Measurements from ENCODE around the gene PLA2G4B. TPM values are rescaled to one million over a fixed set of nuclear protein-coding genes. Genes with fewer than 3 reads are reported as not detected.

The PLA2G4B gene
- total and polyA plus RNA-seq, 9 of the 15 experiments (the other 6 are each of a cell fraction or from before 2014, with no cell fraction given), result 0.07 to 6.1 (median 2.8) TPM

DNA sequence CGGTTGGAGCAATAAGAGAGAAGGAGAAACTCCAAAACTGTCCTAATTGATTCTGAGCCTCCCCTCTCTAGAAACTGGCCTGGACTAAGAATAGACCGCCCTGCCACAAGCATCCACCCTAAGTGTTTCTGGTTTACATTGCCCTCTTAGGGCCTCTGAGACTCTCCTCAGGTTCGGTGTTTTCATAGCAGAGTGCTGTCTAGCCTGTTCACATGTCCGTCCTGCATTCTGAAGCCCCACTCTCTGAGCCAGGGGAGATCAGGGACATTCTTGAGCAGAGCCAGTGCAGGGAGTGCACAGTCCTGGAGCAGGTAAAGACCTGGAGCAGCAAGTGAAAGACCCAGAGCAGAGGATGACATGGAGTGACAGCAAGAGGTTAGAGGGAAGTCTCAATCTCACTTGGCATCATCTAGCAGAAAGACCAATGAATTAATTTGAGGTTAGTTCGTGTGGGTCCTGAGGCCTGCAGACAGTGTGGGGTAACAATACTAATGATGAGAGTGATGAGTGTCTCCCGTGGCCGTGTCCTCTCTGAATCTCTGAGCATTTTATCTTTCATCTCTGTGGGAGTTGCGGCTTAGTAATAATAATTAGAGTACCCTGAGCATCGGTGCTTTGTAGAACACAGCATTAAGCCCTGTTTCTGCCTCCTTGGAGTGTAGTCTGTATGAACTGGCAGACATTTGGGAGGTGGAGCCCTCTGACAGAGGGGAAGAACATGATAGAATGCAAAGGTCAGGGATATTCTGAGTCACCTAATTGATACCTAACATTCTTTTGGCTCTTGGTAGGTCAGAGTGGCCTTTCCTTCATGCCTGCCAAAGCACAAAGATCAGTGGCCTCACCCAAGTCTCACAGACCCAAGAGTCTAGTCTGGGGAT, 39.8 kb upstream of the PLA2G4B start:
- ATAC-seq (peak; percentile 47; the same call in 2 of the 3 replicates), FAIRE-seq (no peak), DNase-seq (ENCODE audit: extremely low read depth in 1 of 4, low spot score in 3 of 4) (no peak)
- WGBS (ENCODE audit: insufficient coverage, low coverage, missing lambda C conversion rate), result 53% methylated on average over 9 of the region's 9 CpGs
- CTCF ChIA-PET (ENCODE audit: low intra/inter-chr PET ratio), result no interaction called here
- Histone ChIP-seq H3K9me1 (ENCODE audit: control insufficient read depth, insufficient read depth, low read length) (no peaks in the 10 kb centered on the region), H3K27me3 (ENCODE audit: control insufficient read depth in 2 of 2, insufficient read depth in 2 of 2, low read length in 2 of 2) (no peaks in the 10 kb centered on the region), H3K9ac (ENCODE audit: insufficient read depth in 1 of 2, low read depth in 2 of 2, low read length in 2 of 2) (no peak overlapping the region), H4K20me1 (replicated peaks; ENCODE audit: control insufficient read depth, insufficient read depth, low read length) (no peaks in the 10 kb centered on the region; the same call in 1 of the 2 replicates), H3K4me3 (no peak overlapping the region), H3K36me3 (ENCODE audit: control insufficient read depth, insufficient read depth, low read length) (no peaks in the 10 kb centered on the region), H3K27ac (ENCODE audit: extremely low read depth, low read depth, low read length) (no peak overlapping the region), H3K79me2 (ENCODE audit: control insufficient read depth, insufficient read depth, low read length) (no peaks in the 10 kb centered on the region), H3K4me1 (replicated peaks in 1 of 2; ENCODE audit: control insufficient read depth in 2 of 2, insufficient read depth in 2 of 2, low read length in 2 of 2) (peaks cover 0 to under 1% of the 10 kb centered on the region in 2 experiments; a peak in 1 of 5 replicates), H3K4me2 (ENCODE audit: insufficient read depth, low read length) (no peak overlapping the region), H2AFZ (ENCODE audit: low read depth, low read length) (no peak overlapping the region), H3K9me3 (replicated peaks; ENCODE audit: control insufficient read depth, insufficient read depth, low read depth, low read length) (no peaks in the 10 kb centered on the region)
- intact Hi-C loops (cut with micrococcal nuclease) (no loop called here), in situ Hi-C loops (cut with MboI) (no loop called here)
- TF ChIP-seq EP300 (IDR thresholded peaks at IDR 0.05; ENCODE audit: low read length) (no peak), ZNF695 (CRISPR knock-in tag; IDR thresholded peaks at IDR 0.05) (no peak), ZC3H8 (IDR thresholded peaks at IDR 0.05) (no peak)
- no TSS peak for BruUV-seq (replicated peaks)
- POLR2A ChIA-PET, result no interaction called here

DNA sequence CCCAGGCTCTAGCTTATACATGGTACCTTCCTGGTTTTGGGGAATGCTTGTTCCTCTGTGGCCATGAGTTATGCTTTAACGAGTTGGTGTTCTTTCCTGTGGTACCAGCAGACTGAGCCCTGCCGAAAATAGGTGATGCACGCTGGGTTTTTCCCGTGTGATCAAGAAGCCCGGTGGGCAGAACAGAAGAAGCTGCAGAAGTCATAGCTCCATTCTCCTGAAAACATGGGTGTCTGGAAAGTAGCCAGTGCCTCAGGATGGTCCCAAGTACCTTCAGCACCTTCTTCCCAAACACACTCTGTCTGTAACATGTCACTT, 39.2 kb upstream of the PLA2G4B start:
- Histone ChIP-seq H3K4me3 (no peak overlapping the region), H3K9me1 (ENCODE audit: control insufficient read depth, insufficient read depth, low read length) (no peaks in the 10 kb centered on the region), H3K27me3 (ENCODE audit: control insufficient read depth in 2 of 2, insufficient read depth in 2 of 2, low read length in 2 of 2) (no peaks in the 10 kb centered on the region), H3K27ac (ENCODE audit: extremely low read depth, low read depth, low read length) (no peak overlapping the region), H3K9ac (ENCODE audit: insufficient read depth in 1 of 2, low read depth in 2 of 2, low read length in 2 of 2) (no peak overlapping the region), H3K4me2 (ENCODE audit: insufficient read depth, low read length) (no peak overlapping the region), H2AFZ (ENCODE audit: low read depth, low read length) (no peak overlapping the region), H3K79me2 (ENCODE audit: control insufficient read depth, insufficient read depth, low read length) (no peaks in the 10 kb centered on the region), H3K4me1 (replicated peaks in 1 of 2; ENCODE audit: control insufficient read depth in 2 of 2, insufficient read depth in 2 of 2, low read length in 2 of 2) (no peaks in the 10 kb centered on the region), H3K36me3 (ENCODE audit: control insufficient read depth, insufficient read depth, low read length) (no peaks in the 10 kb centered on the region), H3K9me3 (replicated peaks; ENCODE audit: control insufficient read depth, insufficient read depth, low read depth, low read length) (no peaks in the 10 kb centered on the region), H4K20me1 (replicated peaks; ENCODE audit: control insufficient read depth, insufficient read depth, low read length) (no peaks in the 10 kb centered on the region; the same call in 1 of the 2 replicates)
- intact Hi-C loops (cut with micrococcal nuclease), result no loop called here
- CTCF ChIA-PET (ENCODE audit: low intra/inter-chr PET ratio), result no interaction called here
- in situ Hi-C loops (cut with MboI), result no loop called here
- POLR2A ChIA-PET, result interaction anchor here (2.2 kb wide), 1 partner anchor 25 kb away, joined by 7 read pairs; the partner anchor contains the start of gene MAPKBP1
- BruUV-seq (replicated peaks), result no TSS peak
- FAIRE-seq (no peak), DNase-seq (ENCODE audit: extremely low read depth in 1 of 4, low spot score in 3 of 4) (no peak), ATAC-seq (no peak)
- 64% methylated on average over 5 of the region's 5 CpGs for WGBS (ENCODE audit: insufficient coverage, low coverage, missing lambda C conversion rate)
- TF ChIP-seq ARHGAP35 (IDR thresholded peaks at IDR 0.05; ENCODE audit: partially characterized antibody) (no peak), HMG20B (CRISPR knock-in tag; IDR thresholded peaks at IDR 0.05) (no peak), ZNF766 (CRISPR knock-in tag; conservative IDR thresholded peaks at IDR 0.05) (no peak), ZNF785 (CRISPR knock-in tag; IDR thresholded peaks at IDR 0.05) (no peak), ZNF316 (IDR thresholded peaks at IDR 0.05) (no peak)
- TF ChIP-seq, protein P1, sequence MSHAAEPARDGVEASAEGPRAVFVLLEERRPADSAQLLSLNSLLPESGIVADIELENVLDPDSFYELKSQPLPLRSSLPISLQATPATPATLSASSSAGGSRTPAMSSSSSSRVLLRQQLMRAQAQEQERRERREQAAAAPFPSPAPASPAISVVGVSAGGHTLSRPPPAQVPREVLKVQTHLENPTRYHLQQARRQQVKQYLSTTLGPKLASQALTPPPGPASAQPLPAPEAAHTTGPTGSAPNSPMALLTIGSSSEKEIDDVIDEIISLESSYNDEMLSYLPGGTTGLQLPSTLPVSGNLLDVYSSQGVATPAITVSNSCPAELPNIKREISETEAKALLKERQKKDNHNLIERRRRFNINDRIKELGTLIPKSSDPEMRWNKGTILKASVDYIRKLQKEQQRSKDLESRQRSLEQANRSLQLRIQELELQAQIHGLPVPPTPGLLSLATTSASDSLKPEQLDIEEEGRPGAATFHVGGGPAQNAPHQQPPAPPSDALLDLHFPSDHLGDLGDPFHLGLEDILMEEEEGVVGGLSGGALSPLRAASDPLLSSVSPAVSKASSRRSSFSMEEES (CRISPR knock-in tag; IDR thresholded peaks at IDR 0.05), result no peak

Measured in K562 (cell line).